Memory B cell (primary cell): ENCODE measurements around the gene NOP56.

Source experiments
- ATAC-seq: fragments of 150-1000 bp; cut with Tn5 transposase; 2 replicates; pipeline ENCODE4 v1.10.0; 2021; ENCODE audit warnings: low read depth, mild to moderate bottlenecking, moderate library complexity
- DNase-seq, 2 donors: peaks; one replicate each; pipeline ENCODE4 v3.0.0; 2022; ENCODE audit warnings: low spot score in 2 of 2
- H3K27ac Mint-ChIP-seq: one replicate; pipeline ENCODE4 v1.8.0; 2022; ENCODE audit warnings: mild to moderate bottlenecking, moderate library complexity, mixed read lengths
- H3K27me3 Mint-ChIP-seq: one replicate; pipeline ENCODE4 v1.8.0; 2022; ENCODE audit warnings: mixed read lengths
- H3K36me3 Mint-ChIP-seq: one replicate; pipeline ENCODE4 v1.8.0; 2022; ENCODE audit warnings: mild to moderate bottlenecking, mixed read lengths
- H3K4me1 Mint-ChIP-seq: one replicate; pipeline ENCODE4 v1.8.0; 2022; ENCODE audit warnings: mixed read lengths
- H3K4me3 Mint-ChIP-seq: one replicate; pipeline ENCODE4 v1.8.0; 2022; ENCODE audit warnings: mild to moderate bottlenecking, moderate library complexity, mixed read lengths
- H3K9me3 Mint-ChIP-seq: one replicate; pipeline ENCODE4 v1.8.0; 2022; ENCODE audit warnings: mixed read lengths

The NOP56 gene

GRCh38 chr20:2624190-2624589 is 28.2 kb upstream of the NOP56 start:
- Mint-ChIP-seq H3K36me3 (peaks cover 5% of the 10 kb centered on the region), H3K4me3 (no peak overlapping the region), H3K27ac (no peak overlapping the region), H3K9me3 (peaks cover 9% of the 10 kb centered on the region), H3K4me1 (no peaks in the 10 kb centered on the region), H3K27me3 (peaks cover 15% of the 10 kb centered on the region)
- DNase-seq (no peak), ATAC-seq (no peak)

GRCh38 chr20:2625062-2625461 is 27.4 kb upstream of the NOP56 start:
- Mint-ChIP-seq H3K4me1 (no peaks in the 10 kb centered on the region), H3K9me3 (peaks cover 6% of the 10 kb centered on the region), H3K36me3 (peaks cover 2% of the 10 kb centered on the region), H3K27ac (no peak overlapping the region), H3K4me3 (no peak overlapping the region), H3K27me3 (peaks cover 9% of the 10 kb centered on the region)
- DNase-seq: no peak
- no peak for ATAC-seq

- ATAC-seq (no peak), DNase-seq (no peak)
- peaks cover 13% of the 10 kb centered on the region for H3K9me3 Mint-ChIP-seq
- no peak overlapping the region for H3K4me3 Mint-ChIP-seq
- H3K27me3 Mint-ChIP-seq: peaks cover 11% of the 10 kb centered on the region
- no peak overlapping the region for H3K27ac Mint-ChIP-seq
- no peaks in the 10 kb centered on the region for H3K4me1 Mint-ChIP-seq
- H3K36me3 Mint-ChIP-seq: peaks cover 4% of the 10 kb centered on the region
These were observed 25.4 kb upstream of the NOP56 start for GRCh38 chr20:2626853-2627541.

GRCh38 chr20:2631228-2631627 is 21.2 kb upstream of the NOP56 start:
- Mint-ChIP-seq H3K27ac (no peak overlapping the region), H3K9me3 (peaks cover 11% of the 10 kb centered on the region), H3K27me3 (peaks cover 10% of the 10 kb centered on the region), H3K36me3 (peaks cover 3% of the 10 kb centered on the region), H3K4me3 (no peak overlapping the region), H3K4me1 (no peaks in the 10 kb centered on the region)
- ATAC-seq (no peak), DNase-seq (no peak)

GRCh38 chr20:2633381-2633780 is 19.1 kb upstream of the NOP56 start:
- ATAC-seq (no peak), DNase-seq (no peak)
- Mint-ChIP-seq H3K27ac (no peak overlapping the region), H3K27me3 (peaks cover 6% of the 10 kb centered on the region), H3K9me3 (peaks cover 9% of the 10 kb centered on the region), H3K4me3 (no peak overlapping the region), H3K36me3 (peaks cover 2% of the 10 kb centered on the region), H3K4me1 (no peaks in the 10 kb centered on the region)

- no peaks in the 10 kb centered on the region for H3K4me1 Mint-ChIP-seq
- H3K36me3 Mint-ChIP-seq: peaks cover 7% of the 10 kb centered on the region
- no peaks in the 10 kb centered on the region for H3K9me3 Mint-ChIP-seq
- H3K27ac Mint-ChIP-seq: no peak overlapping the region
- no peaks in the 10 kb centered on the region for H3K27me3 Mint-ChIP-seq
- no peak overlapping the region for H3K4me3 Mint-ChIP-seq
- DNase-seq: no peak
- ATAC-seq: no peak
These were observed 15.2 kb upstream of the NOP56 start for GRCh38 chr20:2637246-2637645.

GRCh38 chr20:2640260-2640659 is 12.2 kb upstream of the NOP56 start:
- ATAC-seq (no peak), DNase-seq (no peak)
- H3K4me1 Mint-ChIP-seq: no peaks in the 10 kb centered on the region
- H3K4me3 Mint-ChIP-seq: no peak overlapping the region
- H3K9me3 Mint-ChIP-seq: no peaks in the 10 kb centered on the region
- H3K36me3 Mint-ChIP-seq: peaks cover 10% of the 10 kb centered on the region
- H3K27me3 Mint-ChIP-seq: no peaks in the 10 kb centered on the region
- H3K27ac Mint-ChIP-seq: no peak overlapping the region

GRCh38 chr20:2640899-2641298 is 11.5 kb upstream of the NOP56 start:
- H3K36me3 Mint-ChIP-seq: peaks cover 10% of the 10 kb centered on the region
- H3K27ac Mint-ChIP-seq: no peak overlapping the region
- H3K4me3 Mint-ChIP-seq: no peak overlapping the region
- no peaks in the 10 kb centered on the region for H3K27me3 Mint-ChIP-seq
- DNase-seq: no peak
- no peak for ATAC-seq
- no peaks in the 10 kb centered on the region for H3K9me3 Mint-ChIP-seq
- H3K4me1 Mint-ChIP-seq: no peaks in the 10 kb centered on the region

GRCh38 chr20:2643708-2644107 is 8.7 kb upstream of the NOP56 start:
- Mint-ChIP-seq H3K4me3 (no peak overlapping the region), H3K9me3 (no peaks in the 10 kb centered on the region), H3K36me3 (peaks cover 10% of the 10 kb centered on the region), H3K27me3 (no peaks in the 10 kb centered on the region), H3K4me1 (peaks cover 3% of the 10 kb centered on the region), H3K27ac (no peak overlapping the region)
- DNase-seq (no peak), ATAC-seq (no peak)

- Mint-ChIP-seq H3K36me3 (peaks cover 26% of the 10 kb centered on the region), H3K27me3 (no peaks in the 10 kb centered on the region), H3K27ac (peak overlapping the region; percentile 90), H3K9me3 (no peaks in the 10 kb centered on the region), H3K4me1 (peaks cover 11% of the 10 kb centered on the region), H3K4me3 (peak overlapping the region; percentile 91)
- DNase-seq: peak in 1 of 2 donors; percentile 56
- peak; percentile 64 for ATAC-seq
These were observed 508 bp downstream of the NOP56 start for GRCh38 chr20:2652724-2653555.

- no peaks in the 10 kb centered on the region for H3K9me3 Mint-ChIP-seq
- DNase-seq (no peak), ATAC-seq (no peak)
- peak overlapping the region; percentile 91 for H3K4me3 Mint-ChIP-seq
- H3K27me3 Mint-ChIP-seq: no peaks in the 10 kb centered on the region
- peaks cover 14% of the 10 kb centered on the region for H3K4me1 Mint-ChIP-seq
- H3K27ac Mint-ChIP-seq: peak overlapping the region; percentile 90
- peaks cover 33% of the 10 kb centered on the region for H3K36me3 Mint-ChIP-seq
These were observed 1.3 kb downstream of the NOP56 start for GRCh38 chr20:2653556-2654383.

- Mint-ChIP-seq H3K9me3 (no peaks in the 10 kb centered on the region), H3K36me3 (peaks cover 37% of the 10 kb centered on the region), H3K4me3 (peak overlapping the region; percentile 91), H3K4me1 (peaks cover 18% of the 10 kb centered on the region), H3K27me3 (no peaks in the 10 kb centered on the region), H3K27ac (peak overlapping the region; percentile 90)
- ATAC-seq: no peak
- DNase-seq: no peak
These were observed 2.0 kb downstream of the NOP56 start for GRCh38 chr20:2654384-2654822.

- ATAC-seq (no peak), DNase-seq (no peak)
- H3K27ac Mint-ChIP-seq: peak overlapping the region; percentile 90
- no peaks in the 10 kb centered on the region for H3K9me3 Mint-ChIP-seq
- no peaks in the 10 kb centered on the region for H3K27me3 Mint-ChIP-seq
- peaks cover 41% of the 10 kb centered on the region for H3K36me3 Mint-ChIP-seq
- H3K4me1 Mint-ChIP-seq: peaks cover 18% of the 10 kb centered on the region
- peak overlapping the region; percentile 91 for H3K4me3 Mint-ChIP-seq
These were observed 2.4 kb downstream of the NOP56 start for GRCh38 chr20:2654831-2655230.
